Spleen (tissue), 7 donors: ENCODE measurements around the gene ARHGEF10L.

Experiments
- CTCF ChIP-seq, 11 experiments: fragments of 200-600 bp in 7 of 11; fragments of 450-650 bp in 4 of 11; sonication (generic) in 4 of 11; IDR thresholded peaks in 8 of 11; conservative IDR thresholded peaks in 3 of 11; 1 replicate in 7 of 11; 2 replicates in 4 of 11; pipeline versions ENCODE4 v1.4.0 to v1.8.0; 2016 to 2021; ENCODE audit warnings: antibody characterized with exemption in 11 of 11, inconsistent platforms in 4 of 11, mild to moderate bottlenecking in 1 of 11
- POLR2A ChIP-seq, 3 donors: fragments of 450-650 bp; IDR thresholded peaks; one replicate each; pipeline ENCODE4 v1.5.1; 2017; ENCODE audit warnings: antibody characterized with exemption in 3 of 3, mild to moderate bottlenecking in 1 of 3
- donor health status: DM: no; HTN: no; CAD: no; lungs with moderate emphysema.
- donor health status: DM: no; HTN: no; CAD: no.
- donor health status: DM: no; HTN: no; CAD: no.

GRCh38 chr1:17735348-17735747 lies 195.8 kb downstream of the ARHGEF10L start:
- TF ChIP-seq CTCF (IDR thresholded peaks at IDR 0.05 in 8 of 11, conservative IDR thresholded peaks at IDR 0.05 in 3 of 11) (no peak), POLR2A (IDR thresholded peaks at IDR 0.05) (no peak)
